CD4-positive, alpha-beta T cell (primary cell): ENCODE data around the gene TDRD7. TPM values are rescaled to one million over a fixed set of nuclear protein-coding genes. Genes with fewer than 3 reads are reported as not detected.

ENCODE experiments used
- ATAC-seq: fragments of 200-7000 bp; cut with Tn5 transposase; one replicate; pipeline ENCODE4 v1.10.0; 2022; ENCODE audit warnings: mild to moderate bottlenecking; ENCODE audit not compliant: poor library complexity
- CTCF ChIA-PET: fragments of 350-600 bp; sonication (Branson Sonifier 250); formaldehyde crosslinking; loops from one replicate; lab custom pipeline; 2021; ENCODE audit warnings: antibody characterized with exemption, inconsistent platforms; lab: Charles Lee
- POLR2A ChIA-PET: fragments of 350-600 bp; sonication (Branson Sonifier 250); formaldehyde crosslinking; loops from one replicate; lab custom pipeline; 2021; ENCODE audit warnings: antibody characterized with exemption, inconsistent platforms; lab: Charles Lee
- DNase-seq, 14 experiments: peaks; one replicate each; pipeline ENCODE4 v3.0.0-alpha.2; 2013 to 2020; ENCODE audit warnings: mixed read lengths in 2 of 14
- H3K27ac ChIP-seq, 2 donors: one replicate each; pipeline versions ENCODE4 v1.5.1 to v1.7.0; 2013; ENCODE audit warnings: low read length in 2 of 2, low read depth in 1 of 2, mild to moderate bottlenecking in 1 of 2
- H3K27me3 ChIP-seq, 2 experiments: 1 replicate in 1 of 2; 2 replicates in 1 of 2; pipeline versions ENCODE4 v1.6.1 to v1.7.0; 2013; ENCODE audit warnings: low read length in 2 of 2, control low read depth in 1 of 2, mild to moderate bottlenecking in 1 of 2, moderate library complexity in 1 of 2; ENCODE audit not compliant: insufficient read depth in 2 of 2, control insufficient read depth in 1 of 2
- H3K36me3 ChIP-seq: one replicate; pipeline ENCODE4 v1.6.1; 2013; ENCODE audit warnings: low read length, control low read depth; ENCODE audit not compliant: insufficient read depth
- H3K4me1 ChIP-seq: one replicate; pipeline ENCODE4 v1.6.1; 2013; ENCODE audit warnings: low read length, control low read depth; ENCODE audit not compliant: insufficient read depth
- H3K4me3 ChIP-seq: one replicate; pipeline ENCODE4 v1.5.1; 2013; ENCODE audit warnings: mild to moderate bottlenecking, low read length, moderate library complexity
- H3K9me3 ChIP-seq, 2 experiments: 1 replicate in 1 of 2; 2 replicates in 1 of 2; pipeline versions ENCODE4 v1.6.1 to v1.7.0; 2013; ENCODE audit warnings: low read length in 2 of 2, mild to moderate bottlenecking in 2 of 2, control low read depth in 1 of 2, moderate library complexity in 1 of 2; ENCODE audit not compliant: control insufficient read depth in 1 of 2, insufficient read depth in 1 of 2
- H3K27ac Mint-ChIP-seq: one replicate; pipeline ENCODE4 v1.8.0; 2020; ENCODE audit warnings: mixed read lengths
- H3K27me3 Mint-ChIP-seq: one replicate; pipeline ENCODE4 v1.8.0; 2021; ENCODE audit warnings: mixed read lengths
- H3K36me3 Mint-ChIP-seq: one replicate; pipeline ENCODE4 v1.8.0; 2021; ENCODE audit warnings: low read depth, mixed read lengths
- H3K4me1 Mint-ChIP-seq: one replicate; pipeline ENCODE4 v1.8.0; 2021; ENCODE audit warnings: low read depth, mixed read lengths
- H3K4me3 Mint-ChIP-seq: one replicate; pipeline ENCODE4 v1.8.0; 2020; ENCODE audit warnings: mild to moderate bottlenecking, mixed read lengths
- H3K9me3 Mint-ChIP-seq: one replicate; pipeline ENCODE4 v1.8.0; 2020; ENCODE audit warnings: mixed read lengths
- CTCF ChIP-seq: fragments of 200-600 bp; IDR thresholded peaks from one replicate; pipeline ENCODE4 v1.8.0; 2022; ENCODE audit warnings: antibody characterized with exemption, mild to moderate bottlenecking
- intact Hi-C, 2 experiments: fragments of 100-400 bp; cut with DNase I in 1 of 2; cut with micrococcal nuclease in 1 of 2; formaldehyde crosslinking; loops; one replicate each; pipeline versions ENCODE4 v1.15.1 to v1.9.0; 2023 to 2025; cut with DNase I, micrococcal nuclease
- total RNA-seq, 174 experiments: library from RNA in 2 of 174; stranded (reverse) in 2 of 174; gene quantifications; one replicate each; pipeline ENCODE4 v1.2.3 and lab custom pipeline; 2021 to 2026

The TDRD7 gene
- total RNA-seq, 2 experiments from 2014 or later = 3.3 to 3.6 TPM

- H3K27ac Mint-ChIP-seq = no peak overlapping the region
- peaks cover 7% of the 10 kb centered on the region for H3K4me1 ChIP-seq
- H3K4me3 ChIP-seq = no peak overlapping the region
- H3K9me3 ChIP-seq = no peaks in the 10 kb centered on the region
- TF ChIP-seq CTCF = no peak
- H3K4me3 Mint-ChIP-seq = no peak overlapping the region
- POLR2A ChIA-PET = no interaction called here
- H3K27ac ChIP-seq = no peak overlapping the region
- H3K9me3 Mint-ChIP-seq = no peaks in the 10 kb centered on the region
- ATAC-seq (no peak), DNase-seq (no peak)
- CTCF ChIA-PET = no interaction called here
- H3K36me3 ChIP-seq = no peaks in the 10 kb centered on the region
- H3K36me3 Mint-ChIP-seq = no peaks in the 10 kb centered on the region
- intact Hi-C loops = no loop called here
- H3K27me3 Mint-ChIP-seq = no peaks in the 10 kb centered on the region
- no peaks in the 10 kb centered on the region for H3K4me1 Mint-ChIP-seq
- H3K27me3 ChIP-seq = peaks cover 0 to 5% of the 10 kb centered on the region in 2 experiments
These were observed 16.2 kb upstream of the TDRD7 start for GRCh38 chr9:97395745-97396144.

GRCh38 chr9:97396256-97396655 lies 15.6 kb upstream of the TDRD7 start:
- POLR2A ChIA-PET = no interaction called here
- no peaks in the 10 kb centered on the region for H3K27me3 Mint-ChIP-seq
- H3K4me3 Mint-ChIP-seq = no peak overlapping the region
- H3K4me1 Mint-ChIP-seq = no peaks in the 10 kb centered on the region
- peaks cover 7% of the 10 kb centered on the region for H3K4me1 ChIP-seq
- CTCF ChIA-PET = interaction anchor here (2.1 kb wide), 1 partner anchor 539 kb away, joined by 9 read pairs; no protein-coding TSS in a partner anchor
- intact Hi-C loops = no loop called here
- no peaks in the 10 kb centered on the region for H3K36me3 ChIP-seq
- H3K9me3 ChIP-seq = no peaks in the 10 kb centered on the region
- peaks cover 0 to 5% of the 10 kb centered on the region in 2 experiments for H3K27me3 ChIP-seq
- no peak overlapping the region for H3K4me3 ChIP-seq
- ATAC-seq (no peak), DNase-seq (no peak)
- H3K27ac Mint-ChIP-seq = no peak overlapping the region
- no peak overlapping the region for H3K27ac ChIP-seq
- H3K9me3 Mint-ChIP-seq = no peaks in the 10 kb centered on the region
- no peaks in the 10 kb centered on the region for H3K36me3 Mint-ChIP-seq
- TF ChIP-seq CTCF = no peak

GRCh38 chr9:97397220-97397619 lies 14.7 kb upstream of the TDRD7 start:
- no peak for TF ChIP-seq CTCF
- Histone ChIP-seq H3K4me3 (no peak overlapping the region), H3K4me1 (peaks cover 7% of the 10 kb centered on the region), H3K27me3 (peaks cover 0 to 5% of the 10 kb centered on the region in 2 experiments), H3K36me3 (no peaks in the 10 kb centered on the region), H3K9me3 (no peaks in the 10 kb centered on the region), H3K27ac (no peak overlapping the region)
- Mint-ChIP-seq H3K27me3 (no peaks in the 10 kb centered on the region), H3K4me3 (no peak overlapping the region), H3K9me3 (no peaks in the 10 kb centered on the region), H3K27ac (no peak overlapping the region), H3K4me1 (no peaks in the 10 kb centered on the region), H3K36me3 (no peaks in the 10 kb centered on the region)
- POLR2A ChIA-PET = no interaction called here
- DNase-seq (no peak), ATAC-seq (no peak)
- CTCF ChIA-PET = interaction anchor here (2.1 kb wide), 1 partner anchor 540 kb away, joined by 9 read pairs; no protein-coding TSS in a partner anchor
- intact Hi-C loops = no loop called here
